ENCODE measurements around the gene MORC1. TPM values are rescaled to one million over a fixed set of nuclear protein-coding genes. Genes with fewer than 3 reads are reported as not detected.

Gene MORC1
- polyA plus RNA-seq, 2 of the 4 experiments (the other 2 are of a cell fraction), result not detected

DNA sequence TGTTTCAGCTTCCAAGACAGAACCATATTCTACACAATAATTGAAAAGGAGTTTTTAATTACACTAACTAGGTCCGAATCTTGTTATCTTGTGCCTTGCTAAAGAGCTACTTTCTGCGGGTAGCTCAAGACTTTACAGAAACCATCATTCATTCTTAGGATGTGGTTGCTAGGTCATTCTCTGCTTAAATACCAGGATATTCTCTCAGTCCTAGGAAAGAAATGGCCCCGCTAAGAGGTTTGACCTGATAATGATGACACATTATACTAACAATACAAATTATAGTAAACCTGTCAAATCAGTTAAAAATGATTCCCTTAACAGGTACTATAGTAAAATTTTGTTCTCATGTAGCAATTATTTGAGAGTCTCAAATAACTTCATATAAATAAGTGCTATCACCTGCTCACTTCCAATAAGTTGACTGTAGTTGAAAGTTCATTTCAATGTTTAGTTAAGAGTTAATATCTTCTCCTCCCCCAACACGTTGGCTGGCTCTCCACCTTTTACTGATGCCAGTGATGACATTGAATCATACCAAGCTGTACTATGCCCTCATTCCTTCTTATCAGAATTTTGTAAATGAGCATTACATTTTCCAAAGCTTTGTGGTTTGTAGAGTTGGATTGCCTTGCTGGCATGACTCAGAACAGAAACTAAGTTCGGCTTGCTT lies 15.0 kb upstream of the MORC1 start:
- no peak overlapping the region for H3K4me3 ChIP-seq
- TF ChIP-seq E2F6 (IDR thresholded peaks at IDR 0.05; ENCODE audit: borderline replicate concordance, low read depth) (no peak), HDAC2 (IDR thresholded peaks at IDR 0.05) (no peak), ESRRA (IDR thresholded peaks at IDR 0.05; ENCODE audit: borderline replicate concordance, low read length) (no peak), KDM1A (IDR thresholded peaks at IDR 0.05; ENCODE audit: low read depth) (no peak), ELK1 (IDR thresholded peaks at IDR 0.05; ENCODE audit: low read depth, low read length) (no peak), POLR2AphosphoS2 (conservative IDR thresholded peaks at IDR 0.05; ENCODE audit: low read length) (no peak), FOSL2 (IDR thresholded peaks at IDR 0.05) (no peak), FOSL2 (CRISPR knock-in tag; IDR thresholded peaks at IDR 0.05) (no peak), CTCF (IDR thresholded peaks at IDR 0.05) (no peak), HOXB13 (CRISPR knock-in tag; IDR thresholded peaks at IDR 0.05; ENCODE audit: low read depth) (no peak), HMGXB4 (CRISPR knock-in tag; IDR thresholded peaks at IDR 0.05; ENCODE audit: borderline replicate concordance) (no peak), CBX8 (IDR thresholded peaks at IDR 0.05) (no peak)
- TF ChIP-seq, protein P1, sequence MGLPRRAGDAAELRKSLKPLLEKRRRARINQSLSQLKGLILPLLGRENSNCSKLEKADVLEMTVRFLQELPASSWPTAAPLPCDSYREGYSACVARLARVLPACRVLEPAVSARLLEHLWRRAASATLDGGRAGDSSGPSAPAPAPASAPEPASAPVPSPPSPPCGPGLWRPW (IDR thresholded peaks at IDR 0.05), result no peak
- H3K4me1 ChIP-seq, result 0 out of 3 replicates have a peak, but pooled peaks cover 3% of the 10 kb centered on the region
- DNase-seq (ENCODE audit: low read depth in 1 of 2, low spot score in 1 of 2) (peak in 1 of 2 experiments; percentile 27), ATAC-seq (peak; percentile 48 to 54; a peak in 4 of 6 replicates), FAIRE-seq (no peak)
- ChIA-PET CTCF (no interaction called here), POLR2A (no interaction called here)
- peak overlapping the region; percentile 20 for H3K4me2 ChIP-seq
- WGBS (ENCODE audit: missing lambda C conversion rate), result 48% methylated on average over 5 of the region's 5 CpGs
- no peak overlapping the region for H3K27ac ChIP-seq
- H3K9me3 ChIP-seq, result no peaks in the 10 kb centered on the region

- DNase-seq (ENCODE audit: low read depth in 1 of 2, low spot score in 1 of 2), result no peak
- 47% methylated on average over 4 of the region's 4 CpGs for WGBS (ENCODE audit: missing lambda C conversion rate)
- Histone ChIP-seq H3K27ac (no peak overlapping the region), H3K9me3 (no peaks in the 10 kb centered on the region), H3K4me1 (0 out of 3 replicates have a peak, but pooled peaks cover 3% of the 10 kb centered on the region), H3K4me3 (no peak overlapping the region), H3K4me2 (no peak overlapping the region)
- FAIRE-seq, result no peak
- ChIA-PET CTCF (interaction anchor here (0.6 to 0.7 kb wide), 2 partner anchors 9 to 1621 kb away, joined by 3 read pairs; no protein-coding TSS in a partner anchor), POLR2A (no interaction called here)
- no peak for ATAC-seq
- TF ChIP-seq CHD4 (IDR thresholded peaks at IDR 0.05; ENCODE audit: borderline replicate concordance) (no peak), SREBF2 (IDR thresholded peaks at IDR 0.05) (no peak), MAFK (IDR thresholded peaks at IDR 0.05; ENCODE audit: partially characterized antibody) (no peak), TFCP2L1 (CRISPR knock-in tag; IDR thresholded peaks at IDR 0.05) (no peak), MAX (IDR thresholded peaks at IDR 0.05) (no peak), HMGXB4 (CRISPR knock-in tag; IDR thresholded peaks at IDR 0.05; ENCODE audit: borderline replicate concordance) (no peak), CEBPB (IDR thresholded peaks at IDR 0.05) (no peak), MYC (IDR thresholded peaks at IDR 0.05; ENCODE audit: borderline replicate concordance, low read length) (no peak), POLR2A (IDR thresholded peaks at IDR 0.05; ENCODE audit: low read length) (no peak), CBX8 (IDR thresholded peaks at IDR 0.05) (no peak), E2F6 (IDR thresholded peaks at IDR 0.05; ENCODE audit: borderline replicate concordance, low read depth) (no peak), GATA3 (IDR thresholded peaks at IDR 0.05; ENCODE audit: borderline replicate concordance) (no peak), ZSCAN20 (CRISPR knock-in tag; IDR thresholded peaks at IDR 0.05) (no peak), HDAC2 (IDR thresholded peaks at IDR 0.05) (no peak), NFE2L2 (conservative IDR thresholded peaks at IDR 0.05; ENCODE audit: low read length) (no peak), ZC3H11A (IDR thresholded peaks at IDR 0.05) (no peak)
These were observed 13.3 kb upstream of the MORC1 start for GRCh38 chr3:109131276-109131675.

Data from A549 (cell line).